GM23338 (cell line): ENCODE results near the gene PNLIPRP2. TPM values are rescaled to one million over a fixed set of nuclear protein-coding genes. Genes with fewer than 3 reads are reported as not detected.

Experiments
- ATAC-seq: fragments of 200-7000 bp; cut with Tn5 transposase; 3 replicates; pipeline ENCODE4 v1.9.1; 2020
- DNase-seq: peaks from one replicate; pipeline ENCODE4 v3.0.0-alpha.2; 2015; ENCODE audit warnings: low spot score
- H2AFZ ChIP-seq: fragments of 200-600 bp; sonication (generic); 2 replicates; pipeline ENCODE4 v1.8.0; 2016; ENCODE audit warnings: antibody characterized with exemption, mild to moderate bottlenecking, moderate library complexity
- H3F3A ChIP-seq: fragments of 200-600 bp; sonication (generic); replicated peaks from 2 replicates; pipeline ENCODE4 v1.8.0; 2017; ENCODE audit warnings: antibody characterized with exemption, mixed run types, low read depth
- H3K27ac ChIP-seq: fragments of 200-600 bp; sonication (generic); 2 replicates; pipeline ENCODE4 v1.6.1; 2016; ENCODE audit warnings: low read depth
- H3K27me3 ChIP-seq: fragments of 200-600 bp; sonication (generic); 2 replicates; pipeline ENCODE4 v1.8.0; 2016; ENCODE audit warnings: mild to moderate bottlenecking, mixed run types, moderate library complexity; ENCODE audit not compliant: insufficient read depth
- H3K36me3 ChIP-seq: fragments of 200-600 bp; sonication (generic); 2 replicates; pipeline ENCODE4 v1.8.0; 2016; ENCODE audit warnings: mild to moderate bottlenecking; ENCODE audit not compliant: insufficient read depth
- H3K4me1 ChIP-seq: fragments of 200-600 bp; sonication (generic); 2 replicates; pipeline ENCODE4 v1.8.0; 2016; ENCODE audit warnings: mild to moderate bottlenecking, moderate library complexity; ENCODE audit not compliant: insufficient read depth
- H3K4me2 ChIP-seq: fragments of 200-600 bp; sonication (generic); 2 replicates; pipeline ENCODE4 v1.7.1; 2017; ENCODE audit warnings: mixed run types
- H3K4me3 ChIP-seq: fragments of 200-600 bp; sonication (generic); 2 replicates; pipeline ENCODE4 v1.6.1; 2016; ENCODE audit warnings: mixed run types
- H3K79me2 ChIP-seq: fragments of 200-600 bp; sonication (generic); replicated peaks from 2 replicates; pipeline ENCODE4 v1.8.0; 2017; ENCODE audit warnings: mild to moderate bottlenecking; ENCODE audit not compliant: insufficient read depth
- H3K9me2 ChIP-seq: fragments of 200-600 bp; sonication (generic); 2 replicates; pipeline ENCODE4 v1.8.0; 2017; ENCODE audit not compliant: insufficient read depth
- H4K20me1 ChIP-seq: fragments of 200-600 bp; sonication (generic); replicated peaks from 2 replicates; pipeline ENCODE4 v1.8.0; 2017; ENCODE audit warnings: mild to moderate bottlenecking; ENCODE audit not compliant: insufficient read depth
- H3K27ac Mint-ChIP-seq: 2 replicates; pipeline ENCODE4 v1.8.0; 2020; ENCODE audit warnings: inconsistent platforms, mild to moderate bottlenecking, moderate library complexity, mixed read lengths
- H3K27me3 Mint-ChIP-seq: 3 replicates; pipeline ENCODE4 v1.8.0; 2022; ENCODE audit warnings: low read depth, mild to moderate bottlenecking, moderate library complexity, mixed read lengths, inconsistent platforms; ENCODE audit not compliant: insufficient read depth, poor library complexity
- H3K36me3 Mint-ChIP-seq: 3 replicates; pipeline ENCODE4 v1.8.0; 2021; ENCODE audit warnings: low read depth, mild to moderate bottlenecking, inconsistent platforms, moderate library complexity, mixed read lengths
- H3K4me1 Mint-ChIP-seq: 3 replicates; pipeline ENCODE4 v1.8.0; 2020; ENCODE audit warnings: mild to moderate bottlenecking, inconsistent platforms, mixed read lengths
- H3K4me3 Mint-ChIP-seq: 3 replicates; pipeline ENCODE4 v1.8.0; 2021; ENCODE audit warnings: moderate library complexity, mild to moderate bottlenecking, inconsistent platforms, mixed read lengths
- H3K9me3 Mint-ChIP-seq: 3 replicates; pipeline ENCODE4 v1.8.0; 2020; ENCODE audit warnings: moderate library complexity, mild to moderate bottlenecking, inconsistent platforms, mixed read lengths
- polyA plus RNA-seq: library from polyadenylated mRNA; unstranded; fragments of >200 nt; fragmentation: Nextera tagmentation; extraction: Ambion mirVana; gene quantifications from 2 replicates; pipeline ENCODE4 v1.2.1, GENCODE V29; 2016
- total RNA-seq: library from RNA; depleted of rRNA; stranded (reverse); fragments of >200 nt; shearing (Covaris generic); gene quantifications from 2 replicates; pipeline ENCODE4 v1.2.3, GENCODE V29; 2014
- TF ChIP-seq, protein P1 (sequence below): fragments of 250-450 bp; sonication (Bioruptor Pico); IDR thresholded peaks from 2 replicates; pipeline ENCODE4 v1.5.0; 2020; ENCODE audit warnings: mild to moderate bottlenecking, moderate library complexity
- TF ChIP-seq, protein P2 (sequence below), 2 experiments: fragments of 200-600 bp in 1 of 2; sonication (generic) in 1 of 2; conservative IDR thresholded peaks; 2 replicates each; pipeline versions ENCODE4 v1.5.1 to v1.6.1; 2016 to 2017; ENCODE audit warnings: antibody characterized with exemption in 2 of 2, low read depth in 2 of 2, mild to moderate bottlenecking in 2 of 2, moderate library complexity in 1 of 2

The PNLIPRP2 gene
- total and polyA plus RNA-seq, 2 experiments from 2014 or later, result 0.24 TPM; not detected in 1

DNA sequence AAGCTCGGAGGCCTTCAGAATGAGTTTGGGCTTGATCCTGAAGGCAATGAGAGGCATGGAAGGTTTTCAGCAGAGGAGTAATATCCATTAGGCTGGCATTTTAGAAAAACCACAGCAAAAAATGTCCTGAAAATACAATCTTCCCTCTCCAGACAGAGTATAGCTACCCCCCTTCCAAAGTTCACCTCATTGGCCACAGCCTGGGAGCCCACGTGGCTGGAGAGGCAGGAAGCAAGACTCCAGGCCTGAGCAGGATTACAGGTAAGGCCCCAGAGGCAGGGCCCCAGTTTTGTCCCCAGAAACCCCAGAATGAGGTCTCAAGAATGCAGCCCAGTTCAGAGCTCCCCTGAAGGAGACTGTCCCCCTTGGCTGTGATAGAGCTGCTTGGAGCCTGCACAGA lies 24.7 kb upstream of the PNLIPRP2 start (continued):
- TF ChIP-seq, protein P1, sequence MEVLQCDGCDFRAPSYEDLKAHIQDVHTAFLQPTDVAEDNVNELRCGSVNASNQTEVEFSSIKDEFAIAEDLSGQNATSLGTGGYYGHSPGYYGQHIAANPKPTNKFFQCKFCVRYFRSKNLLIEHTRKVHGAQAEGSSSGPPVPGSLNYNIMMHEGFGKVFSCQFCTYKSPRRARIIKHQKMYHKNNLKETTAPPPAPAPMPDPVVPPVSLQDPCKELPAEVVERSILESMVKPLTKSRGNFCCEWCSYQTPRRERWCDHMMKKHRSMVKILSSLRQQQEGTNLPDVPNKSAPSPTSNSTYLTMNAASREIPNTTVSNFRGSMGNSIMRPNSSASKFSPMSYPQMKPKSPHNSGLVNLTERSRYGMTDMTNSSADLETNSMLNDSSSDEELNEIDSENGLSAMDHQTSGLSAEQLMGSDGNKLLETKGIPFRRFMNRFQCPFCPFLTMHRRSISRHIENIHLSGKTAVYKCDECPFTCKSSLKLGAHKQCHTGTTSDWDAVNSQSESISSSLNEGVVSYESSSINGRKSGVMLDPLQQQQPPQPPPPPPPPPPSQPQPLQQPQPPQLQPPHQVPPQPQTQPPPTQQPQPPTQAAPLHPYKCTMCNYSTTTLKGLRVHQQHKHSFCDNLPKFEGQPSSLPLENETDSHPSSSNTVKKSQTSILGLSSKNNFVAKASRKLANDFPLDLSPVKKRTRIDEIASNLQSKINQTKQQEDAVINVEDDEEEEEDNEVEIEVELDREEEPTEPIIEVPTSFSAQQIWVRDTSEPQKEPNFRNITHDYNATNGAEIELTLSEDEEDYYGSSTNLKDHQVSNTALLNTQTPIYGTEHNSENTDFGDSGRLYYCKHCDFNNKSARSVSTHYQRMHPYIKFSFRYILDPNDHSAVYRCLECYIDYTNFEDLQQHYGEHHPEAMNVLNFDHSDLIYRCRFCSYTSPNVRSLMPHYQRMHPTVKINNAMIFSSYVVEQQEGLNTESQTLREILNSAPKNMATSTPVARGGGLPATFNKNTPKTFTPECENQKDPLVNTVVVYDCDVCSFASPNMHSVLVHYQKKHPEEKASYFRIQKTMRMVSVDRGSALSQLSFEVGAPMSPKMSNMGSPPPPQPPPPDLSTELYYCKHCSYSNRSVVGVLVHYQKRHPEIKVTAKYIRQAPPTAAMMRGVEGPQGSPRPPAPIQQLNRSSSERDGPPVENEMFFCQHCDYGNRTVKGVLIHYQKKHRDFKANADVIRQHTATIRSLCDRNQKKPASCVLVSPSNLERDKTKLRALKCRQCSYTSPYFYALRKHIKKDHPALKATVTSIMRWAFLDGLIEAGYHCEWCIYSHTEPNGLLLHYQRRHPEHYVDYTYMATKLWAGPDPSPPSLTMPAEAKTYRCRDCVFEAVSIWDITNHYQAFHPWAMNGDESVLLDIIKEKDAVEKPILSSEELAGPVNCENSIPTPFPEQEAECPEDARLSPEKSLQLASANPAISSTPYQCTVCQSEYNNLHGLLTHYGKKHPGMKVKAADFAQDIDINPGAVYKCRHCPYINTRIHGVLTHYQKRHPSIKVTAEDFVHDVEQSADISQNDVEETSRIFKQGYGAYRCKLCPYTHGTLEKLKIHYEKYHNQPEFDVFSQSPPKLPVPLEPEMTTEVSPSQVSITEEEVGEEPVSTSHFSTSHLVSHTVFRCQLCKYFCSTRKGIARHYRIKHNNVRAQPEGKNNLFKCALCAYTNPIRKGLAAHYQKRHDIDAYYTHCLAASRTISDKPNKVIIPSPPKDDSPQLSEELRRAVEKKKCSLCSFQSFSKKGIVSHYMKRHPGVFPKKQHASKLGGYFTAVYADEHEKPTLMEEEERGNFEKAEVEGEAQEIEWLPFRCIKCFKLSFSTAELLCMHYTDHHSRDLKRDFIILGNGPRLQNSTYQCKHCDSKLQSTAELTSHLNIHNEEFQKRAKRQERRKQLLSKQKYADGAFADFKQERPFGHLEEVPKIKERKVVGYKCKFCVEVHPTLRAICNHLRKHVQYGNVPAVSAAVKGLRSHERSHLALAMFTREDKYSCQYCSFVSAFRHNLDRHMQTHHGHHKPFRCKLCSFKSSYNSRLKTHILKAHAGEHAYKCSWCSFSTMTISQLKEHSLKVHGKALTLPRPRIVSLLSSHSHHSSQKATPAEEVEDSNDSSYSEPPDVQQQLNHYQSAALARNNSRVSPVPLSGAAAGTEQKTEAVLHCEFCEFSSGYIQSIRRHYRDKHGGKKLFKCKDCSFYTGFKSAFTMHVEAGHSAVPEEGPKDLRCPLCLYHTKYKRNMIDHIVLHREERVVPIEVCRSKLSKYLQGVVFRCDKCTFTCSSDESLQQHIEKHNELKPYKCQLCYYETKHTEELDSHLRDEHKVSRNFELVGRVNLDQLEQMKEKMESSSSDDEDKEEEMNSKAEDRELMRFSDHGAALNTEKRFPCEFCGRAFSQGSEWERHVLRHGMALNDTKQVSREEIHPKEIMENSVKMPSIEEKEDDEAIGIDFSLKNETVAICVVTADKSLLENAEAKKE (CRISPR knock-in tag), result no peak

DNA sequence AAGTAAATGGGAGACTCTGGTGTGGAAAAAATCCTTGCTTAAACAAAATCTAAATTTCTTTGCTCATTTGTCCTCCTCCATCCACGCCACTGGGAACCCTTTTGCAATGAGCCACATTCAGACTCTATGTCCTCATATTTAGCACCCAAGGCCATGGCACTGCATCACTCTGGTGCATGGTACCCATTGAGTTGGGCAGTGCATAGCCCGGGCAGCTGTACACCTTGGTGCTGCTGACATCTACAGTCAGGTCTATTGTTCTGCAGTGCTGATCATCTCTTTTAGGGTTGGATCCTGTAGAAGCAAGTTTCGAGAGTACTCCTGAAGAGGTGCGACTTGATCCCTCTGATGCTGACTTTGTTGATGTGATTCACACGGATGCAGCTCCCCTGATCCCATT lies 23.2 kb upstream of the PNLIPRP2 start:
- TF ChIP-seq, protein P2, sequence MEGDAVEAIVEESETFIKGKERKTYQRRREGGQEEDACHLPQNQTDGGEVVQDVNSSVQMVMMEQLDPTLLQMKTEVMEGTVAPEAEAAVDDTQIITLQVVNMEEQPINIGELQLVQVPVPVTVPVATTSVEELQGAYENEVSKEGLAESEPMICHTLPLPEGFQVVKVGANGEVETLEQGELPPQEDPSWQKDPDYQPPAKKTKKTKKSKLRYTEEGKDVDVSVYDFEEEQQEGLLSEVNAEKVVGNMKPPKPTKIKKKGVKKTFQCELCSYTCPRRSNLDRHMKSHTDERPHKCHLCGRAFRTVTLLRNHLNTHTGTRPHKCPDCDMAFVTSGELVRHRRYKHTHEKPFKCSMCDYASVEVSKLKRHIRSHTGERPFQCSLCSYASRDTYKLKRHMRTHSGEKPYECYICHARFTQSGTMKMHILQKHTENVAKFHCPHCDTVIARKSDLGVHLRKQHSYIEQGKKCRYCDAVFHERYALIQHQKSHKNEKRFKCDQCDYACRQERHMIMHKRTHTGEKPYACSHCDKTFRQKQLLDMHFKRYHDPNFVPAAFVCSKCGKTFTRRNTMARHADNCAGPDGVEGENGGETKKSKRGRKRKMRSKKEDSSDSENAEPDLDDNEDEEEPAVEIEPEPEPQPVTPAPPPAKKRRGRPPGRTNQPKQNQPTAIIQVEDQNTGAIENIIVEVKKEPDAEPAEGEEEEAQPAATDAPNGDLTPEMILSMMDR (conservative IDR thresholded peaks at IDR 0.05; ENCODE audit: low read depth in 2 of 2), result 0 out of 4 replicates have a peak, but pooled peaks of 1 of the 2 experiments have one; percentile 5
- TF ChIP-seq, protein P1 (CRISPR knock-in tag), result no peak
- no peak overlapping the region for H3K4me3 Mint-ChIP-seq
- ATAC-seq (no peak), DNase-seq (no peak)
- Histone ChIP-seq H3K4me3 (no peak overlapping the region), H3K36me3 (no peaks in the 10 kb centered on the region), H3K79me2 (no peaks in the 10 kb centered on the region), H3F3A (no peaks in the 10 kb centered on the region), H3K4me1 (no peaks in the 10 kb centered on the region), H3K27ac (no peak overlapping the region), H3K4me2 (no peak overlapping the region; the same call in 1 of the 2 replicates), H2AFZ (no peak overlapping the region), H4K20me1 (no peaks in the 10 kb centered on the region), H3K27me3 (no peaks in the 10 kb centered on the region), H3K9me2 (no peaks in the 10 kb centered on the region)
- H3K27me3 Mint-ChIP-seq, result peaks cover 4% of the 10 kb centered on the region
- no peaks in the 10 kb centered on the region for H3K9me3 Mint-ChIP-seq
- H3K27ac Mint-ChIP-seq, result no peak overlapping the region
- H3K36me3 Mint-ChIP-seq, result no peaks in the 10 kb centered on the region
- peaks cover 8% of the 10 kb centered on the region; the same call in 2 of the 3 replicates for H3K4me1 Mint-ChIP-seq
